AG04449 (cell line): Measurements from ENCODE around the gene HOATZ.

Experiments
- CTCF ChIA-PET: fragments of 350-600 bp; formaldehyde crosslinking; extraction: SDS; loops from one replicate; lab custom pipeline; 2021; ENCODE audit warnings: antibody characterized with exemption; lab: Yijun Ruan, JAX
- POLR2A ChIA-PET: fragments of 400-600, 350-600 bp; formaldehyde crosslinking; extraction: SDS; loops from one replicate; lab custom pipeline; 2020; ENCODE audit warnings: antibody characterized with exemption, inconsistent platforms; lab: Yijun Ruan, JAX
- DNase-seq: peaks from one replicate; pipeline ENCODE4 v3.0.0-alpha.2; 2010; ENCODE audit warnings: low read depth, low spot score
- H3K4me3 ChIP-seq: 2 replicates; pipeline ENCODE4 v1.5.1; 2011; ENCODE audit warnings: low read depth, mild to moderate bottlenecking, control low read depth, low read length
- CTCF ChIP-seq: IDR thresholded peaks from one replicate; pipeline ENCODE4 v1.5.1; 2011; ENCODE audit warnings: mild to moderate bottlenecking, moderate library complexity, low read length, control low read depth, inconsistent platforms; ENCODE audit not compliant: insufficient read depth; ENCODE audit errors: missing control alignments

Gene HOATZ

DNA sequence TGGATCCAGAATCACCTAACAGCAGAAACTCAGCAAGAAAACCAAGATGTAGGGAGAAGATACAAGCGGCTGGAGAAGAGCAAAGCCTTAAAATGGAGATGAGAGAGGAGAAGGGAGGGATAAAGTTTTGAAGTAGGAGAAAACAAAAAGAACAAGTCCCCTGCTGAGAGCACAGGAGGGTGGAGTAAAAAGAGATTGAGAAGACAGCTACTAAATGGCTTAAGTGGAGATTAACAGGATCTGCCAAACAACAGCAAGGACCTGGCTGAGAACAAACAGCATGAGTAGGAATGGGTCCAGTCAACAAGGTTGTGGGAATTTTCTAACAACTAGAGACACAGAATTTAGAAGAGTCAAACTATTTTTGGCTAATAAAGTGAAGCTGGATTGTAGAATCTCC is 20.5 kb upstream of the HOATZ start:
- ChIA-PET POLR2A (no interaction called here), CTCF (no interaction called here)
- TF ChIP-seq CTCF = no peak
- DNase-seq = no peak
- no peak overlapping the region for H3K4me3 ChIP-seq

DNA sequence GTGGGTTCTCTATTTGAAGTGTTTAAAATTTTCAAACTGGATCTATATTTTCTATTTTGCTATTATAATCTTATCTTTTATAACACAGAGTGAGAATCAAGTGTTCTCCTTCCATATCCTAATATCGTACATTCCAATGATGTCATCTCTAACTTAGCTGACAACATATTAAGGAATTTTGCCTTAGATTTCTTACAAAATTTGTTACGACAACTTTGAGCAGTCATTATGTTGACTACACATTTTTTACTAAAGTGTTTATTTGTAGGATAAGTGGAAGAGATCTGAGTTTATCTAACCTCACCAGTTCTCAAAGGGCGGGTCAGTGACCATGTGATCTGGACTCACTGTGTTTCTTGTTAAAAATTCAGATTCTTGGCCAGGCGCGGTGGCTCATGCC is 15.1 kb upstream of the HOATZ start:
- TF ChIP-seq CTCF = no peak
- CTCF ChIA-PET = no interaction called here
- POLR2A ChIA-PET = no interaction called here
- H3K4me3 ChIP-seq = no peak overlapping the region
- DNase-seq = no peak

GRCh38 chr11:111500481-111500880 is 14.1 kb upstream of the HOATZ start:
- no peak overlapping the region for H3K4me3 ChIP-seq
- no peak for DNase-seq
- ChIA-PET CTCF (interaction anchor here (1.2 kb wide), 1 partner anchor 45 kb away, joined by 3 read pairs; no protein-coding TSS in a partner anchor), POLR2A (no interaction called here)
- no peak for TF ChIP-seq CTCF

GRCh38 chr11:111502611-111503010 is 12.0 kb upstream of the HOATZ start:
- no peak for DNase-seq
- H3K4me3 ChIP-seq = no peak overlapping the region
- no peak for TF ChIP-seq CTCF
- ChIA-PET CTCF (interaction anchor here (0.9 to 1.4 kb wide), 2 partner anchors 10 to 219 kb away, joined by 3 to 5 read pairs; no protein-coding TSS in a partner anchor), POLR2A (no interaction called here)

DNA sequence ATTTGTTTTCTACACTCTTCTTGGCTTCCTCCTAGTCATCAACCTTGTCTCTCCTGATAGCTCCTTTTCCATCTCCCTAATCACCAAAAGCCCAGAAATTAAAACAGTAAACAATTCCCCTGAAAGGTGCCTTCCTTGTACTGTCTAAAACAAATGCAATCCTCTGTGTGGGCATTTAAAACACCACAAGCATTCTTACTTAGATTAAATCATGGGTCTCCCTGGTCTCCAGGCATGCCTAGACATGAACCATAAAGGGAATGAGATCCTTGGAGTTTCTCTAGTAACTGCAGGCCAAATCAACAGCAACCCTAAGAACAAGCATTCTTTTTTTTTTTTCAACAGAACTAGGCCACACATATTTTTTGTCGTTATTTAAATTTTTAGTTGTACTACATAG is 4.3 kb upstream of the HOATZ start:
- no peak for DNase-seq
- no peak for TF ChIP-seq CTCF
- no peak overlapping the region for H3K4me3 ChIP-seq
- POLR2A ChIA-PET = no interaction called here
- CTCF ChIA-PET = no interaction called here

DNA sequence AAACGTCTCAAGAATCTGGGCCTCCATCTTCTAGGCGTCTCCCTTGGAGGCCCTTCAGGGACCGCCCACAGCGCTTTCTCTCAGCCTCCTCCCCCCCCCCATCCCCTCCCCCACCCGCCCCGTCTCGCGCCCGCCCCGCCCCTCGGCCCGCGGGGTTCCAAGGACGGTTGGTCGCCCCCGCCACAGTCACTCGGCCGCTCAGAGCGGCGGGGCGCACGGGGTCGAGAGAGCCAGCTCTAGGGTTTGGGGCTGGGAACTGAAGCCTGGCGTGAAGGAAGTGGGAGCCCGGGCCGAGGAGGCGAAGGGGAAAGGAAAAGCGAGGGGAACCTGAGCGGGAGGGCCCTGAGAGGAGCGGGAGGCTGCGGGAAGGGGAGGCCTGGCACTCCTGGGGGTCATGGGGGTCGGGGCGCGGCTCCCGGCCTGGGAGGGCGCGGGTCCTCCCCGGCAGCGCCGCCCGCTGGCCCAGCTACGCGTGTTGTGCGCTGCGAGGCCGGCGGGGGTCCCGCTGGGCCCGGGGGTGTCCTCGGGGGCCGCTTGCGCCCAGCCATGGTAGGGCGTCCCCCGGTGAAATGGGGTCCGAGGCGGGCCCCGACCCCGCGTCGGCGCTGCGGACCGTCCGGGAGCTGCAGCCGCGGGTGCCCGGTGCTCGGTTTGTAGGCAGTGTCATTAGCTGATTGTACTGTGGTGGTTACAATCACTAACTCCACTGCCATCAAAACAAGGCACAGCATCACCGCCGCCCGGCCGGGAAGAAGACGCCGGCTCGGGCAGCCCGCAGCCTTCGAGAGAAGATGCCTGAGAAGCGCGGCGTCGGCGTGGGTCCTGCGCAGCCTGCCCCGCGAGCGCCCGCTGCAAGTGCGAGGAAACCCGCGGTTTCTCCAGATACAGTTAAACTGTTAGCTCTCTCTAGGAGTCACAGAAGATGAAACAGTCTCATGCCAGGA is 2.0 kb upstream of the HOATZ start, which contains the start of gene BTG4:
Gene BTG4, minus strand, starts transcription at position 91 of the 944 bp plus-strand sequence. CDS start 13,610 bp downstream, outside the sequence.
- POLR2A ChIA-PET = interaction anchor here (0.6 kb wide), 1 partner anchor 14 kb away, joined by 3 read pairs; no protein-coding TSS in a partner anchor
- no peak for TF ChIP-seq CTCF
- CTCF ChIA-PET = interaction anchor here (0.8 to 1.9 kb wide), 5 partner anchors 11 to 58 kb away, joined by 3 to 6 read pairs (median 3); no protein-coding TSS in a partner anchor
- DNase-seq = no peak
- H3K4me3 ChIP-seq = peak within 1 kb of the TSS; percentile 52
